ENCODE results near the gene CACNA2D3.

The CACNA2D3 gene

DNA sequence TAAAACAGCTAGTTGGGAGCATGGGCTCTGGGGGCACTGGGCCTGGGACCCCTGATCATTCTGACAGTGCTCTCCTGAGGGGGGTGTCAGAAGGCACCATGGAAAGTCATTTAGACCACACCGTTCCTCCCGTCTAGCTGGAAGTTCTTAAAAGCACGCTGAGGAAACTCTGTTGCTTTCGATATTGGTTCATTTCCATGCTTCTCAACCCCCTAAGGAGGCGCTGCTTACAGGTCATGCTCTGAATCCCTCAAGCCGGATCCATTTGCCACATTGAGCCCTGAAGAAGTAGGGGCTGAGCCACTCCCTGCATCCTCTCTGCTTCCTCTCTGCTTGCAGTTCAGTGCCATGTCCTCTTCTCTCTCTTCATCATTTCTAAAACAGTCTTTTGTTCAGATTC lies 187.2 kb downstream of the CACNA2D3 start:
- H3K36me3 ChIP-seq (ENCODE audit: insufficient read depth, low read length), result no peaks in the 10 kb centered on the region
- no peak overlapping the region for H3K27ac ChIP-seq
- TF ChIP-seq EZH2 (IDR thresholded peaks at IDR 0.05), result no peak
- no peak for TF ChIP-seq POLR2AphosphoS5 (IDR thresholded peaks at IDR 0.05; ENCODE audit: borderline replicate concordance, low read depth, low read length)
- TF ChIP-seq FOXP2 (optimal IDR thresholded peaks at IDR 0.05; ENCODE audit: control extremely low read depth, extremely low read length, insufficient read depth), result no peak
- DNase-seq (ENCODE audit: low read depth, low spot score), result no peak
- H3K9me3 ChIP-seq (ENCODE audit: low read depth, low read length), result no peaks in the 10 kb centered on the region
- no peak overlapping the region for H3K4me3 ChIP-seq
- H3K9ac ChIP-seq (ENCODE audit: insufficient read length), result no peak overlapping the region

DNA sequence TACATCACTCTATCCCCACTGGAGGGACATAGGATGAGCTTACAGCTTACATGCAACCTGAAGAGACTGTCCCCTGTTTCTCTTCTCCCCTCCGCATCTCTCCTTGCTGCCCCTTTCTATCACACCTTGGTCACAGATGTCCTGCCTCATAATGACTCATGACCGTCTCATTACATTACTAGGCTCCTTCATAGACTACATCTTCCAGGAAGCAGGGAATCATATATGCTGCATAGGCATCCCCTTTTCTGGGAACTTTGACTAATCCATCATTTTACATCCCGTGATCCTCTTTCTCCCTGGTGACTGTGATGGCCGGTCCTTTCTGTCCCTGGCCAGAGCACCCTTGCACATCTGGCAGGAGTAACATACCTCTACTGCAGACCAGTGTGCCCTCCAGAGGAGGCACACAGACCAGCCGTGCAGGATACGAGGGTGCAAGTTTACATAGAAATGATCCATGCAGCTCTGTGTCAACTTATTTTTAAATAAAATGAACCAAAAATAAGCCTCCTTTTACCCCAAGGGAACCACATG lies 188.9 kb downstream of the CACNA2D3 start:
- H3K9ac ChIP-seq (ENCODE audit: insufficient read length), result no peak overlapping the region
- no peak for DNase-seq (ENCODE audit: low read depth, low spot score)
- no peak overlapping the region for H3K4me3 ChIP-seq
- no peak overlapping the region for H3K27ac ChIP-seq
- no peak for TF ChIP-seq FOXP2 (optimal IDR thresholded peaks at IDR 0.05; ENCODE audit: control extremely low read depth, extremely low read length, insufficient read depth)
- no peak for TF ChIP-seq EZH2 (IDR thresholded peaks at IDR 0.05)
- TF ChIP-seq POLR2AphosphoS5 (IDR thresholded peaks at IDR 0.05; ENCODE audit: borderline replicate concordance, low read depth, low read length), result no peak
- H3K9me3 ChIP-seq (ENCODE audit: low read depth, low read length), result no peaks in the 10 kb centered on the region
- H3K36me3 ChIP-seq (ENCODE audit: insufficient read depth, low read length), result no peaks in the 10 kb centered on the region

DNA sequence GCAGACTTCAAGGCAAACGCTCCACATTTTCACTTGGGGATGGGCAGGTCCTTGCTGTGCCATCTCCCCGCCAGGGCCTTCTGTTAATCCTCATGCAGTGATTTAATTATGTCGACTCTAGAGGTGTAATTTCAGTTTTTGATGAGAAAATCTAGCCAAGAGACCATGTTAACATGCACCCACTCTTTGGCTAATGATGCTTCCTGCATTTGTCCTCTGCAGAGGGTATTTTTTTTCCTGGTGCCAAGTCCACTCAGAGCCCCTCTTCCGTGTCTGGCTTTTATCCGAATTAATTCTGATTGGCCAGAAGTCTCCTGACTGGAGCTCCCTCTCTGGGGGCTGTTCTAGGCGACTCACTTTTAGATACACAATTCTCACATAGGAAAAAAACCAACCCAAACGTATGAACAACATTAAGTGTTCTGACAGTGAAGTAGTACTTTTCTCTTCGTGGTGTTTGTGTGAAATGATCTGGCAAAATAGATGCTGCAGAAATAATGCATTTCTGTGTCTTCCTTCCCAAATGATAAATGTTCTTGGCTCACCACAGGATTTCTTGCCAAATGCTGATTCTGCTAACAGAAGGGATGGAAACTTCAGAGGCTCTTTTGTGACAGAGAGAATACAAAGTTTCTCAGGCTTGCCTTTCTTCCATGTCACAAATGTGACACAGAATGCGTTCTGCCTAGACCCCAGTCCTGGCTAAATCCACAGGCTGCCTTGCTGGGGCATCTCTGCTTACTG lies 190.0 kb downstream of the CACNA2D3 start:
- H3K4me3 ChIP-seq, result no peak overlapping the region
- no peak for TF ChIP-seq POLR2AphosphoS5 (IDR thresholded peaks at IDR 0.05; ENCODE audit: borderline replicate concordance, low read depth, low read length)
- TF ChIP-seq EZH2 (IDR thresholded peaks at IDR 0.05), result no peak
- TF ChIP-seq FOXP2 (optimal IDR thresholded peaks at IDR 0.05; ENCODE audit: control extremely low read depth, extremely low read length, insufficient read depth), result no peak
- H3K27ac ChIP-seq, result no peak overlapping the region
- H3K36me3 ChIP-seq (ENCODE audit: insufficient read depth, low read length), result no peaks in the 10 kb centered on the region
- no peaks in the 10 kb centered on the region for H3K9me3 ChIP-seq (ENCODE audit: low read depth, low read length)
- H3K9ac ChIP-seq (ENCODE audit: insufficient read length), result no peak overlapping the region
- DNase-seq (ENCODE audit: low read depth, low spot score), result no peak

DNA sequence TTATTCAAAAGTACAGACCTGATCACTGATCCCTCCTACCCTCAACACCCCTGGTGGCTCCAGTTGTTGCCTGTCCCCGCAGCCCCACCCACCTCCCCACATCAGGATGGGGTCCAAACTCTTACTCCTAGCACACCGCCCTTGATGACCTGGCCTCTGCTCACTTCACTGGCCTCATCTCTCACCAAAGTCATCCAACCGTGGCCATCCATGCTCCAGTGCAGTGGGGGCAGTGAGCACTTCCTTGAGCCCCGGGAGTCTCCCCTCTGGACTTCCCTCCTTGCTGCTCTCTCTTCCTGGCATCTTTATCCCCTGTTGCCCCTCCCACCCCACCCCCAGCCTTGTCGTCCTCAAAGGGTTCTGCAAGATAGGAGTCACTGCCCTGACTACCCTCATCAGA lies 191.1 kb downstream of the CACNA2D3 start:
- no peak overlapping the region for H3K27ac ChIP-seq
- H3K9me3 ChIP-seq (ENCODE audit: low read depth, low read length), result no peaks in the 10 kb centered on the region
- DNase-seq (ENCODE audit: low read depth, low spot score), result no peak
- H3K36me3 ChIP-seq (ENCODE audit: insufficient read depth, low read length), result no peaks in the 10 kb centered on the region
- no peak overlapping the region for H3K9ac ChIP-seq (ENCODE audit: insufficient read length)
- no peak overlapping the region for H3K4me3 ChIP-seq
- TF ChIP-seq EZH2 (IDR thresholded peaks at IDR 0.05) (no peak), FOXP2 (optimal IDR thresholded peaks at IDR 0.05; ENCODE audit: control extremely low read depth, extremely low read length, insufficient read depth) (no peak), POLR2AphosphoS5 (IDR thresholded peaks at IDR 0.05; ENCODE audit: borderline replicate concordance, low read depth, low read length) (no peak)

DNA sequence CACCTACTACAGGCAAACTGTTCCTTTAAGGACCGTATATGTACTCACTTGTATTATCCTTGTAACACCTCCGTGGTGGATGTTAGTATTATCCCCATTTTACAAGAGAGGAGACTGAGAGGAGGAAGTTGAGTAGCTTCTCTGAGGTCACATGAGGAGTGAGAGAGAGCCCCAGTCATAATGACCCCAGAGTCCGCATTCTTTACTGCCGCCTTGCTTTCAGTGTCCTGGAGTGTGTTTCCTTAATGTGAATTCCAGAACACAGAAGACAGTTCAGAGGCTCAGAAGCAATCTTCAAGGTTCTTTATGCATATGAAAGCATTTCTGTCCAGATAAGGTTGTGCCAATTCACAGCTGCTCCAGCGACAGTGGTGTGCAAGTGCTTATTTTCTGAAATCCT lies 199.2 kb downstream of the CACNA2D3 start:
- H3K9ac ChIP-seq (ENCODE audit: insufficient read length), result no peak overlapping the region
- TF ChIP-seq EZH2 (IDR thresholded peaks at IDR 0.05) (no peak), POLR2AphosphoS5 (IDR thresholded peaks at IDR 0.05; ENCODE audit: borderline replicate concordance, low read depth, low read length) (no peak), FOXP2 (optimal IDR thresholded peaks at IDR 0.05; ENCODE audit: control extremely low read depth, extremely low read length, insufficient read depth) (no peak)
- no peaks in the 10 kb centered on the region for H3K9me3 ChIP-seq (ENCODE audit: low read depth, low read length)
- no peak for DNase-seq (ENCODE audit: low read depth, low spot score)
- H3K4me3 ChIP-seq, result no peak overlapping the region
- no peak overlapping the region for H3K27ac ChIP-seq
- H3K36me3 ChIP-seq (ENCODE audit: insufficient read depth, low read length), result no peaks in the 10 kb centered on the region

DNA sequence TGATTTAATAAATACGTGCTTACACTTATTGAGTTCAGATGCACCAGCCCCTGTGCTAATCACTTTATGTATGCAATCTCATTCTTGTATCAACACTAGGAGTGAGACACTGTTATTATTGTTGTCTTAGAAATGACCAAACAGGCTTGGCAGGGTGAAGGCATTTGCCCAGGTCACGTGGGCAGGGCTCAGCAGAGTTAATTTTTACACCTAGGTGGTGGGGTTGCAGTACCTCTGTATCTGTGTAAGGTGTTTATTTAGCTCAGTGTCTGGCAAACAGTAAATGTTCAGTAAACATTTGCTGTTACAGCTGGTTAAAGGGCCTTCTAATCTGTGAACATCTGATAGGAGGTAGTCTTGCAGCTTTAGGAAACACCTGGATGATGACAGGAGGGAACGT lies 200.0 kb downstream of the CACNA2D3 start:
- Histone ChIP-seq H3K27ac (no peak overlapping the region), H3K4me3 (no peak overlapping the region), H3K36me3 (ENCODE audit: insufficient read depth, low read length) (no peaks in the 10 kb centered on the region), H3K9ac (ENCODE audit: insufficient read length) (no peak overlapping the region), H3K9me3 (ENCODE audit: low read depth, low read length) (no peaks in the 10 kb centered on the region)
- TF ChIP-seq FOXP2 (optimal IDR thresholded peaks at IDR 0.05; ENCODE audit: control extremely low read depth, extremely low read length, insufficient read depth) (no peak), EZH2 (IDR thresholded peaks at IDR 0.05) (no peak), POLR2AphosphoS5 (IDR thresholded peaks at IDR 0.05; ENCODE audit: borderline replicate concordance, low read depth, low read length) (no peak)
- DNase-seq (ENCODE audit: low read depth, low spot score), result no peak

DNA sequence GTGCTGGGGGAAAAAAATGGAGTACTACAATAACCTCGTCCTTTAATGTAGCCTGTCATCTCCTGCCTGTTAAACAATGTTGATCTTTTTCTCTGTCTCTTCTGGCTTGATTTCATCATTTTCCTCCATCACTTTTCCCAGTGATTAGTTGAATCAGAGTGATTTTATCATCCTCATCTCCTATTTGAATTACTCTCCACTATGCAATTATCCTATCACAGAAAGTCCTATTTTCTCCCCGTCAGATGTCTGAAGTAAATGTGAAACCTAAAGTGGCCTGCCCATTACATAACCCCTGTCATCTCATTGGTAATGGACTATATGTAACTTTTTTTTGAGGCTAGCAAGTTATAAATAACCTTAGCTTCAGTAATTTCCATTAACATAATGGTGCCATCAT lies 201.8 kb downstream of the CACNA2D3 start:
- TF ChIP-seq FOXP2 (optimal IDR thresholded peaks at IDR 0.05; ENCODE audit: control extremely low read depth, extremely low read length, insufficient read depth), result no peak
- TF ChIP-seq EZH2 (IDR thresholded peaks at IDR 0.05), result no peak
- no peak for TF ChIP-seq POLR2AphosphoS5 (IDR thresholded peaks at IDR 0.05; ENCODE audit: borderline replicate concordance, low read depth, low read length)

DNA sequence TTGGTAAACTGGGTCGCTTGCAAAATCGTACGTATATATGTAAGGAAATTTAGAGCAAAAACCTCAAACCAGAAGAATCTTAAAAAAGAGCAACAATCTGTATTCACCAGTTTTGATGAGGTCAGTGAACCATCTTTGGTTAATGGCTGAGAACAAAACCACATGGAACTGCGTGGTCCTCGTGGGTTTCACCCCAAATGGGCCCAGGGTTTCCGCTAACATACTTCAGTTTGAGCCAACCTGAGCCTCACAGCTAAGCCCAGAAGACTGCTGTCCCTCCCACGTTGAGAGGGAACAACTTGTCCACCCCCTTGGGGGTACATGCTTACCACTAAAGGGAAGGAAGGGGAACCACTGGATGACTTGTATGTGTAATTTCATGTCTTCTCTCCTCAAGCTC lies 204.6 kb downstream of the CACNA2D3 start:
- Histone ChIP-seq H3K9me3 (ENCODE audit: low read depth, low read length) (no peaks in the 10 kb centered on the region), H3K4me3 (no peak overlapping the region), H3K27ac (no peak overlapping the region), H3K9ac (ENCODE audit: insufficient read length) (no peak overlapping the region), H3K36me3 (ENCODE audit: insufficient read depth, low read length) (no peaks in the 10 kb centered on the region)
- no peak for TF ChIP-seq POLR2AphosphoS5 (IDR thresholded peaks at IDR 0.05; ENCODE audit: borderline replicate concordance, low read depth, low read length)
- TF ChIP-seq FOXP2 (optimal IDR thresholded peaks at IDR 0.05; ENCODE audit: control extremely low read depth, extremely low read length, insufficient read depth), result no peak
- DNase-seq (ENCODE audit: low read depth, low spot score), result no peak

More for the DNA sequence above, 201.8 kb downstream of the CACNA2D3 start:
- Histone ChIP-seq H3K9me3 (ENCODE audit: low read depth, low read length) (no peaks in the 10 kb centered on the region), H3K27ac (no peak overlapping the region), H3K4me3 (no peak overlapping the region), H3K36me3 (ENCODE audit: insufficient read depth, low read length) (no peaks in the 10 kb centered on the region), H3K9ac (ENCODE audit: insufficient read length) (no peak overlapping the region)
- DNase-seq (ENCODE audit: low read depth, low spot score), result no peak
